ENCODE results near the gene SLC39A7. TPM values are rescaled to one million over a fixed set of nuclear protein-coding genes. Genes with fewer than 3 reads are reported as not detected.

Gene SLC39A7
- total RNA-seq, 4 donors from 2014 or later, result 21.9 to 45.4 (median 26.2) TPM

DNA sequence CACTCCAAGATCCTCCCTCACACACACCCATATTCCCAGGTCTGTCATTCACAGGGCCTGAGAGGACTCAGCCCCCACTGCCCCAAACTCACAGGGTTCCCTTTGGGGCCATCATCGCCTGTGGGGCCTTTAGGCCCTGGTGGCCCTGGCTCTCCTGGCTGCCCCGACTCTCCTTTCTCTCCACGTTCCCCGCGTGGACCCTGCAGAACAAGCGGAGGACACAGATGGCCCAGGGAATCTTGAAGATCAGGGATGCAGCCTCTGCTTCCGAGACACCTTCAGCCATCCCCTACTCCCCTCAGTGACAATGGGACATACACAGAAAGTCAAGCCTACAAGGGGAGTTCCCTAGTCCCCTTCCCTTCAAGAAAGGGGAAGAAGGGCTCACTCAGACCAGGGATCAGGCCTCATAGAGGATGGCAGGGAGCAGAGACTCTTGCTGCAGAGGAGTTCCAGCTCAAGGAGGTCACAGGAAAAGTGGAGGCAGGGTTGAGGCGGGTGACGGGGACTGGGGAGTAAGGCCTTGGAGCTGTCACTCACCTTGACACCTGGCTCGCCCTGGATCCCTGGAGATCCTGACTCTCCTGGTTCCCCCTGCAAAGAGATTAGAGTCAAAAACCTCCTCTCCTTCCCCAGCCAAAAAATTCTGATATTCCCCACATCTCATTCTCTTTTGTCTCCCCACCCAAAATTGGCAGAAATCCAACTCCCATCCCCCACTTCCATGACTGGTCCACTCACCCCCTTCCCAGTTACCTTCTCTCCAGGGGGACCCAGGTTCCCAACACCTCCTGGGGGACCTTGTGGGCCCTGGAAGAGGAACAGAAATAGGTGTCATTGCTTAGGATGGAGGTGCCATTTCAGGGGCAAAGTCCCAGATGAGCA lies 31.1 kb upstream of the SLC39A7 start:
- ATAC-seq (no peak), DNase-seq (no peak)
- intact Hi-C loops (cut with DNase I; ENCODE audit: low total_unique reads), result loop anchor here (10.0 kb wide), 1 partner anchor 155 kb away; no protein-coding TSS in a partner anchor
- no peak overlapping the region for H3K27ac ChIP-seq
- no peaks in the 10 kb centered on the region for H3K4me1 ChIP-seq
- no peaks in the 10 kb centered on the region for H3K27me3 ChIP-seq
- no peaks in the 10 kb centered on the region for H3K9me3 ChIP-seq
- TF ChIP-seq, protein P1, sequence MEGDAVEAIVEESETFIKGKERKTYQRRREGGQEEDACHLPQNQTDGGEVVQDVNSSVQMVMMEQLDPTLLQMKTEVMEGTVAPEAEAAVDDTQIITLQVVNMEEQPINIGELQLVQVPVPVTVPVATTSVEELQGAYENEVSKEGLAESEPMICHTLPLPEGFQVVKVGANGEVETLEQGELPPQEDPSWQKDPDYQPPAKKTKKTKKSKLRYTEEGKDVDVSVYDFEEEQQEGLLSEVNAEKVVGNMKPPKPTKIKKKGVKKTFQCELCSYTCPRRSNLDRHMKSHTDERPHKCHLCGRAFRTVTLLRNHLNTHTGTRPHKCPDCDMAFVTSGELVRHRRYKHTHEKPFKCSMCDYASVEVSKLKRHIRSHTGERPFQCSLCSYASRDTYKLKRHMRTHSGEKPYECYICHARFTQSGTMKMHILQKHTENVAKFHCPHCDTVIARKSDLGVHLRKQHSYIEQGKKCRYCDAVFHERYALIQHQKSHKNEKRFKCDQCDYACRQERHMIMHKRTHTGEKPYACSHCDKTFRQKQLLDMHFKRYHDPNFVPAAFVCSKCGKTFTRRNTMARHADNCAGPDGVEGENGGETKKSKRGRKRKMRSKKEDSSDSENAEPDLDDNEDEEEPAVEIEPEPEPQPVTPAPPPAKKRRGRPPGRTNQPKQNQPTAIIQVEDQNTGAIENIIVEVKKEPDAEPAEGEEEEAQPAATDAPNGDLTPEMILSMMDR (IDR thresholded peaks at IDR 0.05 in 4 of 5, conservative IDR thresholded peaks at IDR 0.05 in 1 of 5), result no peak
- no peak for TF ChIP-seq POLR2A (IDR thresholded peaks at IDR 0.05)
- H3K36me3 ChIP-seq, result no peaks in the 10 kb centered on the region
- in situ Hi-C loops (cut with MboI; ENCODE audit: low sequenced_read_pairs in 4 of 4), result loop anchor here in 2 of 4 donors (10.0 kb wide), 1 partner anchor 75 kb away; no protein-coding TSS in a partner anchor
- H3K4me3 ChIP-seq, result no peak overlapping the region

DNA sequence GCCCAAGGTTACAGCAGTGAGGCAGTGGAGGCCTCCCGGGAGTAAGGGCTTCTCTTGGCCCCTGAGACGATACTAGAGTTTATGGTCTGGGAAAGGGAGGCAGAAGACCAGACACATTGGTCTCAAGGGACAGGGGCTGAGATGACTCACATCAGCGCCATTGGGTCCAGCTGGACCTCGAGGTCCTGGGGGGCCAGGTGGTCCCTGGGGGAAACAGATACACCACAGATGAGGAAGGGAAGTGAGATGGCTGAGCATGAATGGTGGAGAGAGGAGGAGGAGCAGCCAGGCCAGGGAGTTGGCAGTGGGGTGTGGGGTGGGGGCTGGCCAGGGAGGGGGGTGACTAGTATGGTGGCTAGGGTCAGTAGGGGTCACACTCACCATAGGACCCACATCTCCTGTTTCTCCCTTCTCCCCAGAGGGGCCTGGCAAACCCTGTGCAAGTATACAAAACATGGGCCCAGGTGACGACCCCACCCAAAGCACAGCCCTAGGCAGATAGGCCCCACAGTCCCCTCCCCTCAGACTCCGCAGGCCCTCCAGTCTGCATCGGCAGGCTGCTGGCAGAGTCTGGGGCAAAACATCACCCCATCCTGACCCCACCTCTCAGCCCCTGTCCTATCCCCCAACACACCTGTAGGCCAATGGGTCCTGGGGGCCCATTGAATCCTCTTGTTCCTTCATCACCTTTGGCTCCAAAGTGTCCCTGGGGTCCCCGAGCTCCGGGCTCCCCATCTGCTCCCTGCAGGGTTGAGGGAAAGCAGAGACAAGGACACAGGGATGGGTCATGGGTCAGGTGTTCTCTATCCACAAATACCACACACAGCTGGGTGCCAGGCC lies 30.3 kb upstream of the SLC39A7 start:
- intact Hi-C loops (cut with DNase I; ENCODE audit: low total_unique reads), result no loop called here
- H3K4me1 ChIP-seq, result no peaks in the 10 kb centered on the region
- in situ Hi-C loops (cut with MboI; ENCODE audit: low sequenced_read_pairs in 4 of 4), result no loop called here
- H3K36me3 ChIP-seq, result no peaks in the 10 kb centered on the region
- DNase-seq, result no peak
- H3K4me3 ChIP-seq, result no peak overlapping the region
- ATAC-seq, result no peak
- H3K27ac ChIP-seq, result no peak overlapping the region
- no peaks in the 10 kb centered on the region for H3K9me3 ChIP-seq
- TF ChIP-seq, protein P1 (IDR thresholded peaks at IDR 0.05 in 4 of 5, conservative IDR thresholded peaks at IDR 0.05 in 1 of 5), result no peak
- no peak for TF ChIP-seq POLR2A (IDR thresholded peaks at IDR 0.05)
- H3K27me3 ChIP-seq, result no peaks in the 10 kb centered on the region

DNA sequence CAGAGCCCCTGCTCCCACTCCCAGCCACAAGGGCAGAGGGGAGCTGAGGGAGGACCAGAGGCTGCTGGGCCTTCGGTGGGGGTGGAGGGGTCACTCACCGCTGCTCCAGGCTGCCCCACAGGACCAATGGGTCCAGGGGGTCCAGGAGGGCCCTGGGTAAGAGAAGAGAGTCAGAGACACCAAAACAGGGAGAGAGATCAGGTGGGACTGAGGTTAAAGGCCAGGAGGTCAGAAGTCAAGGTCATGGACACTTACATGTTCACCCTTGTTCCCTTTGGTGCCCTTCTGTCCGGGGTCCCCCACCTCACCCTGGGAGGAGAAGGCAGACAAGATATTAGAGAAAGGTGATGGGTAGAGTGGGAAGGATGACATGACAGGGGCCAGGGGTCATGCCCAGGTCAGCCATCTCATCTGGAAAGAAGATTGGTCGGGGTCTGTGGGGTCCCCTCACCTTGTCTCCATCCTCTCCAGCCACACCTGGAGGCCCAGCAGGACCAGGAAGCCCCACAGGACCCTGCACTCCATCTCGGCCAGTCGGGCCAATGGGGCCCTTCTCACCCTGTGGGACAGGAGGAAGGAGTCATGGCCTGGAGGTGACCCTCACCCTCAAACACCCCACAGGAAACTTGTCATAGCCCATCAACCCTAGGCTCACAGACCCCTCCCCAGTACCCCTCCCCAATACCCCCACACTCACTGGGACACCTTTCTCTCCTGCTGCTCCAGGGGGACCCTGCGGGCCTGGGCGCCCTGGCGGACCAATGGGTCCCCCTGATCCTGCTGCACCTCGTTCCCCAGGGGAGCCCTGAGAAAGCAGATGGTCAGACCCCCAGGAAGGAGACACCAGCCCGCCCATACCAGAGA lies 29.4 kb upstream of the SLC39A7 start:
- no peaks in the 10 kb centered on the region for H3K27me3 ChIP-seq
- no peaks in the 10 kb centered on the region for H3K36me3 ChIP-seq
- no peaks in the 10 kb centered on the region for H3K9me3 ChIP-seq
- no peak overlapping the region for H3K27ac ChIP-seq
- DNase-seq, result no peak
- ATAC-seq, result no peak
- no peak for TF ChIP-seq POLR2A (IDR thresholded peaks at IDR 0.05)
- TF ChIP-seq, protein P1 (IDR thresholded peaks at IDR 0.05 in 4 of 5, conservative IDR thresholded peaks at IDR 0.05 in 1 of 5), result no peak
- no peak overlapping the region for H3K4me3 ChIP-seq
- intact Hi-C loops (cut with DNase I; ENCODE audit: low total_unique reads) (no loop called here), in situ Hi-C loops (cut with MboI; ENCODE audit: low sequenced_read_pairs in 4 of 4) (no loop called here)
- no peaks in the 10 kb centered on the region for H3K4me1 ChIP-seq

DNA sequence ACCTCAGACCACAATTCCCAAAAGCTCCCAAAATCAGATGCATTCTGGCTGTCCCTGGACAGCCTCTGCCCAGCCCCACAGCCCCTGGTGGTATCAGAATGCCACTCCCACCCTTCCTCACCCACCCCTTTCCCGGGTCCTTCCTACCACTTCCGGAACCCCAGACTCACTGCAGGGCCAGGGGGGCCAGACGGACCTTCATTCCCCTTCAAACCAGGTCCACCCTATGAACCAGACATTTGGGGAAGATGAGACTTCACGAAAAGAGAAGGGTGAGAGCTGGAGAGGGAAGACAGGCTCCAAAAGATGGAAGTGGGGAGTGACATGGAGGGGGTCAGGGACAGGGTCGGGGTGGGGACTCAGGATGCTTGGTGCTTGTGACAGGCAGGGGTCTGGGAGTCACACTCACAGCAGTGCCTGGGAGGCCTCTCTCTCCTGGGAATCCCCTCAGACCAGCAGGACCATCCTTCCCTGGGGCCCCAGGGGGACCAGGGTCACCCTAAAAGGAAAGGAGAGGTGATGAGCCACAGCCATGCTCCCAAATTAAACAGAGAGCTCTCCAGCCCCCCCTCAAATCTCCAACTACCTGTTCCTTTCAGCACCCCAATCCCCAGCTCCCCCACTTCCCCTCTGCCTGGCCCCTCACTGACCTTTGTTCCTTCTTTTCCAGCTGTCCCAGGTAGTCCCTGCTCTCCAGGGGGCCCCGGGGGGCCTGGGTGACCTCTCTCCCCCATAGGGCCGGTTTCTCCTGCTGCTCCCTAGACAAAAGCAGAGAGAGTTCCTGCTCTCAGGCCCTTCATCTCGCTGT lies 28.6 kb upstream of the SLC39A7 start:
- H3K9me3 ChIP-seq, result no peaks in the 10 kb centered on the region
- intact Hi-C loops (cut with DNase I; ENCODE audit: low total_unique reads) (no loop called here), in situ Hi-C loops (cut with MboI; ENCODE audit: low sequenced_read_pairs in 4 of 4) (no loop called here)
- no peaks in the 10 kb centered on the region for H3K27me3 ChIP-seq
- DNase-seq (no peak), ATAC-seq (no peak)
- H3K4me3 ChIP-seq, result no peak overlapping the region
- no peaks in the 10 kb centered on the region for H3K36me3 ChIP-seq
- TF ChIP-seq, protein P1 (IDR thresholded peaks at IDR 0.05 in 4 of 5, conservative IDR thresholded peaks at IDR 0.05 in 1 of 5), result no peak
- no peak for TF ChIP-seq POLR2A (IDR thresholded peaks at IDR 0.05)
- H3K27ac ChIP-seq, result no peak overlapping the region
- H3K4me1 ChIP-seq, result no peaks in the 10 kb centered on the region

Measured in gastrocnemius medialis (tissue), 4 donors.